ENCODE results near the gene THRB. TPM values are rescaled to one million over a fixed set of nuclear protein-coding genes. Genes with fewer than 3 reads are reported as not detected.
"Not testable (repeated sequence)": the region's sequence is repeated elsewhere in the genome, so short reads cannot be mapped to it uniquely, and the experiment has no call there.

The THRB gene
- total RNA-seq, 1 experiment from 2014 or later = 2.8 TPM

GRCh38 chr3:24100696-24101402, 393.8 kb downstream of the THRB start:
- peak; percentile 66 for DNase-seq (ENCODE audit: low read depth)
- in situ Hi-C loops (cut with HindIII; ENCODE audit: low pct_unique_long_range_greater_than_20kb, low sequenced_read_pairs) = no loop called here

GRCh38 chr3:24096695-24097290, 397.9 kb downstream of the THRB start:
- in situ Hi-C loops (cut with HindIII; ENCODE audit: low pct_unique_long_range_greater_than_20kb, low sequenced_read_pairs) = no loop called here
- no peak for DNase-seq (ENCODE audit: low read depth)

DNA sequence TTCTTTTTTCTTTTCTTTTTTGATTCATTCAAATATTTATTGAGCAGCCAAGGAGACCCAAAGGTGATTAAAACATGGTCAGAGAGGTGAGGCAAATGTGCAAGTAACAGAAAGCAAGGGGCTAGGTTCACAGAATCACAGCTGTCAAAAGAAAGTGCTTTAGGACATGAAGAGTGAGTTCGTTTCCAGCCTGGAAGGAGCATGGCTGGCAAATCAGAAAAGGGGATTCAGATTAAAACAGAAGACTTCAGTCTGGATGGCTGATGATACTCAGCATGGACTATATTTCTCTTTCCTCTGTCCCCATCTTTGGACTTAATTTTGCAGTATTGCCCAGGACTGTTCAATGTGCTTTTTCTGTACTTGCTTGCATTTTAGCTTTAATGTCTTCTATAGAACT, 398.4 kb downstream of the THRB start:
- in situ Hi-C loops (cut with HindIII; ENCODE audit: low pct_unique_long_range_greater_than_20kb, low sequenced_read_pairs) = no loop called here
- no peak for DNase-seq (ENCODE audit: low read depth)

GRCh38 chr3:24094818-24095217, 399.8 kb downstream of the THRB start:
- DNase-seq (ENCODE audit: low read depth); in situ Hi-C loops (cut with HindIII; ENCODE audit: low pct_unique_long_range_greater_than_20kb, low sequenced_read_pairs): not testable (repeated sequence)

DNA sequence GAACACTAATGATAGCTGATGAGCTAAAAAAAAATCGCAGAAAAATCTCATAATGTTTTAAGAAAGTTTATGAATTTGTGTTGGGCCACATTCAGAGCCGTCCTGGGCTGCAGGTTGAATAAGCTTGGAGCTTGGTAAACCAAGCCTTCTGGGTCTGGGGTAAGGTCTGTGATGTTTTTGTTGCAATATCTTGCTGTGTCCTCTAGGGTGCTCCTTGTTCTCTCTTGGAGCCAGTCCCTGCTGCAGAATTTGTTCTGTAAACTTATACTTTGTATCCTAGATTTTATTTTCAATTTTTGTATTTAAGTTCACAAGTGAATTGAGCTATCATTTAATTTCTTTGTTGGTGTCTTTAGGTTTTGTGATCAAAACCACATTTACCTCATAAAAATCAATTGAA, 405.9 kb downstream of the THRB start:
- in situ Hi-C loops (cut with HindIII; ENCODE audit: low pct_unique_long_range_greater_than_20kb, low sequenced_read_pairs) = no loop called here

GRCh38 chr3:24087469-24087868, 407.2 kb downstream of the THRB start:
- no peak for DNase-seq (ENCODE audit: low read depth)
- in situ Hi-C loops (cut with HindIII; ENCODE audit: low pct_unique_long_range_greater_than_20kb, low sequenced_read_pairs) = no loop called here

More for the DNA sequence above, 405.9 kb downstream of the THRB start:
- DNase-seq (ENCODE audit: low read depth) = no peak

DNA sequence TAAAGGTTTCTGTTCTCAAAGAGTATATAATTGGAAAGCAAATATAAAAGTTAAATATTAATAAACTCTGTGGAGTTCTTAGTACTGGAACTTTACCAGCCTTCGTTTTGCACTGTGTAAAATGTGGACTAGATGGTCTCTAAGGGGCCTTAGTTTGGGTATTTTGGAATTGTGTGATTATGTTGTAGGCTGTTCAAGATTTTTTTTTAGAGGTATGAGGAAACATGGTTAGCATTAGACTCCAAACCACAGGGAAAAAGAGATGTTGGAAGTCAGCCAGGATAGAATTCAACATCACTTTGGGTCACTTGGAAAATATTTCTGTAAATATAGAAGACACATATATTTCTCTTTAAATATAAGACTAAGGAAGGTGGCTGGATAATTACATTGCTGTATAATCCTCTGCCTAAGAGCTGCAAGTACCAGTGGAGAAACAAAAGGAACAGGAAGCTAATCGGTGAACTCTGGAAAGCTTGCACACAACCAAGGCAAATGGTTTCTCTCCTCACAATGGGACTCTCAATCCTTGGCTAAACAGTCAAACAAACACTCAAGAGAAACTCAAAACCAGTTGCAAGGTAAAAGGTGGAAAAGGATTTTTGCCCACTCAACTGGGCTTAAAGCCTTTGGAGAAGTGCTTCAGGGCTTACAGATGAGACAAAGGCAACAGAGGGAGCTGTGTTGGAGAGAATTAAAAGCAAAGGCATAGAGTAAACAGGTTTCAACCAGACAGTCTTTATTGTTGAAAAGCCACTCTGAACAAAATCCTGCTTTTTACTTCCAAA, 407.8 kb downstream of the THRB start:
- no peak for DNase-seq (ENCODE audit: low read depth)
- in situ Hi-C loops (cut with HindIII; ENCODE audit: low pct_unique_long_range_greater_than_20kb, low sequenced_read_pairs) = no loop called here

GRCh38 chr3:24086206-24086605, 408.4 kb downstream of the THRB start:
- in situ Hi-C loops (cut with HindIII; ENCODE audit: low pct_unique_long_range_greater_than_20kb, low sequenced_read_pairs) = no loop called here

GRCh38 chr3:24072193-24072592, 422.5 kb downstream of the THRB start:
- DNase-seq (ENCODE audit: low read depth) = no peak
- in situ Hi-C loops (cut with HindIII; ENCODE audit: low pct_unique_long_range_greater_than_20kb, low sequenced_read_pairs) = no loop called here

More at GRCh38 chr3:24086206-24086605, 408.4 kb downstream of the THRB start:
- DNase-seq (ENCODE audit: low read depth) = no peak

GRCh38 chr3:24069045-24069444, 425.6 kb downstream of the THRB start:
- in situ Hi-C loops (cut with HindIII; ENCODE audit: low pct_unique_long_range_greater_than_20kb, low sequenced_read_pairs) = no loop called here
- no peak for DNase-seq (ENCODE audit: low read depth)

GRCh38 chr3:24067483-24067882, 427.2 kb downstream of the THRB start:
- DNase-seq (ENCODE audit: low read depth) = no peak
- in situ Hi-C loops (cut with HindIII; ENCODE audit: low pct_unique_long_range_greater_than_20kb, low sequenced_read_pairs) = no loop called here
